Pulmonary artery endothelial cell (primary cell): ENCODE measurements around the gene NOD1. TPM values are rescaled to one million over a fixed set of nuclear protein-coding genes. Genes with fewer than 3 reads are reported as not detected.

Source experiments
- DNase-seq: peaks from one replicate; pipeline ENCODE4 v3.0.0-alpha.2; 2011; ENCODE audit warnings: low read depth, low spot score
- total RNA-seq: library from RNA; depleted of rRNA; stranded (reverse); fragments of >200 nt; gene quantifications from 2 replicates; pipeline ENCODE4 v1.2.3, GENCODE V29; 2014

NOD1 gene
- total RNA-seq, 1 donor from 2014 or later: 16.6 TPM

GRCh38 chr7:30450240-30450982 lies 28.2 kb downstream of the NOD1 start:
- no peak for DNase-seq

DNA sequence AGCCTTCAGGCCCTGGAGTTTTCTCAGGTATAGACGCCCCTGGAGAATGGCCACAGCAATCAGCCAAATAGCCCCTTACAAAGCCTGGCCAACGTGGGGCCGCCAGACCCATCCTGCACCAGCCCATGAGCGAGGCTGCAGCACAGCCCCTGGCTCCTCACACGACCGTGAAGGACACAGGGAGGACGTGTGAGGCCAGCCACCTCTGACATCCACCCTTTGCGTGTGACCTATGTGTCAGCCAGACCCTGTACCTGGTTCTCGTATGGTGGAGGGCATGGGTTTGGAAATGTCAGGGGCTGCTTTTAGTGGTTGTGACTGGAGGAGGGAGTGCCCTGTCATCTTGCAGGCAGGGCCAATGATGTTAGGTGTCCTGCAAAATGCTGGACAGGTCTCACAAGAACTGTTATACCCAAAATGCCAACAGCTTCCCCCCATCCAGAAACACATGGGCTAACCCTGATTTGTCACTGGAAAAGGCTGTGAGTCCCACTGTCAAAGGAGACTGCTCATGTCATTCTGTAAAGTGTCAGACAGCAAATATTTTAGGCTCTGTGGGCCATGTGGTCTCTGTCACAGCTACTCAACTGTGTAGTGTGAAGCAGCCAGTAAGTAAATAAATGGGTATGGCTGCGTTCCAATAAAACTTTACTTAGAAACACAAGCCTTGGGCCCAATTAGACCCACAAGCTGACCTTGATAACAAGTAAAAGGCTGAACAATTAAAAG lies 30.0 kb downstream of the NOD1 start:
- DNase-seq: no peak

GRCh38 chr7:30447466-30447865 lies 31.1 kb downstream of the NOD1 start:
- DNase-seq: no peak

GRCh38 chr7:30446266-30446665 lies 32.3 kb downstream of the NOD1 start:
- no peak for DNase-seq

- DNase-seq: no peak
These were observed 32.8 kb downstream of the NOD1 start for GRCh38 chr7:30445770-30446169.

- DNase-seq: no peak
These were observed 40.6 kb downstream of the NOD1 start for GRCh38 chr7:30437823-30438574.

DNA sequence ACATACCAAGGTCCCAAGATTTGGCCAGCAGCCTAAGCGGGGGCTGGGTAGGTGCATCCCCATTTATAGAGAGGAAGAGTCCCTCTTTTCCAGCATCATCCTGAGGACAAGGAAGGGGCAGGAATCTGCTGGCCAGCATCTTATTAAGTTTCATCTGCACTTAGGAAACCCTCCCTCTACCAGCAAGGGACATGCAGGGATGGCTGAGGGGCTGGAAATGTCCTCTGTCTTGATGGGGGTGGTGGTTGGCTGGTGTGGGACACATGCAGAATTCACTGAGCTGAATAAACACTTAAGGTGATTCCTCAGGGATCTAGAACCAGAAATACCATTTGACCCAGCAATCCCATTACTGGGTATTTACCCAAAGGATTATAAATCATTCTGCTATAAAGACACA lies 42.1 kb downstream of the NOD1 start:
- DNase-seq: no peak

GRCh38 chr7:30436046-30436445 lies 42.5 kb downstream of the NOD1 start:
- no peak for DNase-seq

DNA sequence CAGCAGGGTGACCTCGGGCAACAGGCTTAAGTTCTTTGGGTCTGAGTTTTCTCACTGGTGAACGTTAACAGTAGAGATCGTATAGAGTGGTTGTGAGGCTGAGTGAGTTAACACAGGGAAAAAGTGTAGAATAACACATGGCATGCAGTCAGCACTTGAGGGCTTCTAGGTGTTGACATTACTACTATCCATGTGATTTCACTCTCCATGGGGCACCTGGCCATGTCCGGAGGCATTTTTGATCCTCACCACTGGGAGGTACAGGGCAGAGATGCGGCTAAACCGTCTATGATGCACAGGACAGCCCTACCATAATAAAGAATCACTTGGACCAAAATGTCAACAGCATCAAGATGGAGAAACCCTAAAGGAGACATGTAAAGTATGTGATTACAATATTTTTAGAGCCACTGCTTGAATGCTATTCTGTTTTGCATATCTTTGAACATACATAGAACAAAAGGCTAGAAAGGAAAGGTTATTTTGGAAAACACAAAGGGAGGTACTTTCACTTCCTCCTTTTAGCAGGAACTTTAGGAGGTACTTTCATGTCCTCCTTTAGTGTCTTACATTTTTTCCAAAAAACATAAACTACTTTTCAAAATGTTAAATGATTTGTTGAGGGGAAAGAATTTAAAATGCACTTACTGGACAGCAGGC lies 44.3 kb downstream of the NOD1 start:
- no peak for DNase-seq

GRCh38 chr7:30433506-30433905 lies 45.1 kb downstream of the NOD1 start:
- no peak for DNase-seq

- DNase-seq: no peak
These were observed 45.5 kb downstream of the NOD1 start for GRCh38 chr7:30433082-30433481.

- no peak for DNase-seq
These were observed 47.8 kb downstream of the NOD1 start for GRCh38 chr7:30430777-30431176.

- DNase-seq: no peak
These were observed 48.3 kb downstream of the NOD1 start for GRCh38 chr7:30430276-30430675.

DNA sequence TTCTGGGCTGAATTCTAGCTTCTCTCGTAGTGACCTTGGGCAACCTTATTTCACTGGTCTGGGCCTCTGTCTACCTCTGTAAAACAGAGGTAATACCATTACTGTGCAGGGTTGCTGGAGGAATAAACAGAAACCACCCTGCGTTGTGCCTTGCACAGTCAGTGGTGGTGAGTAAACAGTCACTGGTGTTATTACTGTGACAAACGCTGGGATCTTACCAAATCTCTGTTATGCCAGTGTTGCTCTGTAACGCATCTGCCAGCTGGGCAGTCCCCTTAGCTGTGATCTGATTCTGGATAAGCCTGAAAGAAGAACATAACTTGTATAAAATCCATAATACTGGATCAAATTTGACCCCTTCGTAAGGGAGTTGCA lies 49.4 kb downstream of the NOD1 start:
- DNase-seq: no peak

GRCh38 chr7:30428246-30429155 lies 50.1 kb downstream of the NOD1 start:
- DNase-seq: no peak

DNA sequence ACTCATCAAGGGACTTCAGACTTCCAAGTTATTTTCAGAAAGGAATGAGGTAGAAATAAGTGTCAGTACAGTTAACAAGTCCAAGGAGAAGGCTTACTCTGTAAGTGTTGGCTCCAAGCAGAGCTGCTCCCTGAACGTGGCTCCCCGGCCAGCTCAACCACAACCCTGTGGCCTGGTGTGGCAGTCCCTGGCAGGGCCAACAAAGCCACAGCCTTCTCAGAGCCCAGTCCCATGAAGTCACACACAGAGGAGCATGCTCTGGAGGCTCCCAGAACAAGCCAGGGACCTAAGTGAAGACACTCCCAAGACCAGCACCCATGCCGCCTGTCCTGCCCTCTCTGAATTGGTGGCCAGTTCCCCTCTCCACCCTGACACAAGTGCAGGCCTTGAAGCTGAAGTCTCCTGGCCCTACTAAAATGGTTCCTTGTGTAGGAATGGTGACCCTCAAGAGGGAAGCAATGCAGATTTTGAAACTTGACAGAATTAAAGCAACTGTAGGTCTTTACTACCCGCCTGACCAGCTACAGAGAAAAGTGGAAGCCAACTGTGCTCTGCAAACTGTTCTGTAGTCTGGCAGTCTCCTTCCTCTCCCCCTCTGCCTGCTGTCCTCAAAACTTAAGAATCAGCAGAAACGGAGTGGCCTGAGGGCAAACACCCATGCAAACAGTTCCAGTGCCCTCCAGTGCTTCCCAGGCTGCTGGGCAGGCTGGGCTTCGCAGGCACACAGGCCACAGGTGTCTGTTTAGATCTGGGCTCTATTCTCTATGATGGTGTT lies 51.1 kb downstream of the NOD1 start:
- DNase-seq: no peak

DNA sequence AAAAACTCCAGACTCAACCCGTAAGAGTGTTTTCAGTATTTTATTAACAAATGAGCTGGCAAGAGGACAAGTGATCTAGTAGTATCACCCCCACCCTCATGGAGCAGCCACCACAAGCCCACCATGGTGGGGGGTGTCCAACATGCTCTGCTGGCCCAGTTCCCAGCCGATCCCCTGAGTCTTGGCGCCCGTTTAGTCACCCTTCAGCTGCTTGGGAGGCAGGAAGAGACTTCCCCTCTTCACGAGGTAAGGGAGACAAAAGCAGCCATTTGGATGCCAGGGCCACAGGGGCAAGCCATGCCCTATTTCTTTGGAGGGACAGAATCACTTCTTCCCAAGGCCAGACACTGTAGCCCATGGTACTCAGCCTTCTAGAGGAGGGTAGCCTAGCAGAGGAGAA lies 54.1 kb downstream of the NOD1 start:
- no peak for DNase-seq

- DNase-seq: no peak
These were observed 54.6 kb downstream of the NOD1 start for GRCh38 chr7:30423788-30424505.

DNA sequence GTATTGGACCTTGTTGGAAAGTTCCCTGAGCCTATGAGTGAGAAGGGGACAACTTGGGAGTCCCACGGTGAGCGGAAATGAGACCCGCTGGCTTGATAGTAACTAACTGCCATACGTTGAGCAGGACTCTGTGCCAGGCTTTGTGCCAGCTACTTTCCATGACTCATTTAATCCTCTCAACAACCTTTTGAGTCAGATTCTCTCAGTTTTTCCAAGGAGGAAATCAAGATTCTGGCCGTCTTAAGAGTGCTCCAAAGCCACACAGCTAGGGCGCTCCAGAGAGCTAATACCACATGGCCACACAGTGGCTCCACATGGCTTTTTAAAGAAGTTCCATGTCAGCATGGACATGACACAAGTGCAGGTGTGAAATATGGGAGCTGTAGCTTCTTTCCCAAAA lies 55.7 kb downstream of the NOD1 start:
- DNase-seq: peak; percentile 44
